WTC11 (cell line): Measurements from ENCODE around the gene GLT6D1. TPM values are rescaled to one million over a fixed set of nuclear protein-coding genes. Genes with fewer than 3 reads are reported as not detected.

Experiments
- ATAC-seq: fragments of 200-7000 bp; cut with Tn5 transposase; 2 replicates; pipeline ENCODE4 v1.10.0; 2021; ENCODE audit warnings: mild to moderate bottlenecking, moderate library complexity
- CTCF ChIA-PET: fragments of 300-600 bp; sonication (Branson Sonifier 250); formaldehyde crosslinking; loops from one replicate; lab custom pipeline; 2021; ENCODE audit warnings: antibody characterized with exemption; lab: Charles Lee
- POLR2A ChIA-PET: fragments of 350-600 bp; sonication (Branson Sonifier 250); formaldehyde crosslinking; loops from one replicate; lab custom pipeline; 2021; ENCODE audit warnings: antibody characterized with exemption; lab: Charles Lee
- DNase-seq: peaks from one replicate; pipeline ENCODE4 v3.0.0; 2021; ENCODE audit warnings: low spot score
- H3K27ac Mint-ChIP-seq: 2 replicates; pipeline ENCODE4 v1.8.0; 2021; ENCODE audit warnings: mixed read lengths
- H3K27me3 Mint-ChIP-seq: 2 replicates; pipeline ENCODE4 v1.8.0; 2021; ENCODE audit warnings: low read depth, mild to moderate bottlenecking, moderate library complexity, mixed read lengths
- H3K36me3 Mint-ChIP-seq: 2 replicates; pipeline ENCODE4 v1.8.0; 2021; ENCODE audit warnings: mixed read lengths
- H3K4me1 Mint-ChIP-seq: 2 replicates; pipeline ENCODE4 v1.8.0; 2022; ENCODE audit warnings: mixed read lengths
- H3K4me3 Mint-ChIP-seq: 2 replicates; pipeline ENCODE4 v1.8.0; 2021; ENCODE audit warnings: mild to moderate bottlenecking, moderate library complexity, mixed read lengths
- H3K9me3 Mint-ChIP-seq: 2 replicates; pipeline ENCODE4 v1.8.0; 2021; ENCODE audit warnings: mixed read lengths
- ATF1 ChIP-seq: sonication (generic); formaldehyde crosslinking; IDR thresholded peaks from 2 replicates; pipeline ENCODE4 v1.8.1; 2023; ENCODE audit warnings: mild to moderate bottlenecking, moderate library complexity, missing genetic modification reagents
- CTCF ChIP-seq: fragments of 200-600 bp; IDR thresholded peaks from 2 replicates; pipeline ENCODE4 v1.8.0; 2022; ENCODE audit warnings: antibody characterized with exemption
- ERG ChIP-seq: fragments of 250-450 bp; sonication (Bioruptor Pico); IDR thresholded peaks from 2 replicates; pipeline ENCODE4 v1.8.0; 2021; ENCODE audit warnings: mild to moderate bottlenecking
- FOXP1 ChIP-seq: sonication (generic); formaldehyde crosslinking; IDR thresholded peaks from 2 replicates; pipeline ENCODE4 v1.8.0; 2022; ENCODE audit warnings: missing genetic modification reagents, mild to moderate bottlenecking, moderate library complexity, borderline replicate concordance
- GABPB1 ChIP-seq: sonication (generic); formaldehyde crosslinking; IDR thresholded peaks from 2 replicates; pipeline ENCODE4 v1.8.1; 2023; ENCODE audit warnings: mild to moderate bottlenecking, missing genetic modification reagents
- GRHL2 ChIP-seq: fragments of 250-450 bp; sonication (Bioruptor Pico); IDR thresholded peaks from 2 replicates; pipeline ENCODE4 v1.8.0; 2022; ENCODE audit warnings: mild to moderate bottlenecking, moderate library complexity; ENCODE audit not compliant: insufficient replicate concordance, severe bottlenecking
- NFE2L1 ChIP-seq: sonication (generic); formaldehyde crosslinking; IDR thresholded peaks from 2 replicates; pipeline ENCODE4 v1.8.1; 2023; ENCODE audit warnings: missing genetic modification reagents
- NR1H2 ChIP-seq: sonication (generic); formaldehyde crosslinking; IDR thresholded peaks from 2 replicates; pipeline ENCODE4 v1.9.0; 2021; ENCODE audit warnings: mild to moderate bottlenecking, moderate library complexity, missing genetic modification reagents
- SMAD4 ChIP-seq: sonication (generic); formaldehyde crosslinking; IDR thresholded peaks from 2 replicates; pipeline ENCODE4 v1.8.0; 2022; ENCODE audit warnings: mild to moderate bottlenecking, missing genetic modification reagents
- TEAD1 ChIP-seq: sonication (generic); formaldehyde crosslinking; IDR thresholded peaks from 2 replicates; pipeline ENCODE4 v1.8.0; 2022; ENCODE audit warnings: mild to moderate bottlenecking, missing genetic modification reagents
- TEAD4 ChIP-seq: sonication (generic); formaldehyde crosslinking; IDR thresholded peaks from 2 replicates; pipeline ENCODE4 v1.8.0; 2022; ENCODE audit warnings: mild to moderate bottlenecking, missing genetic modification reagents
- ZNF121 ChIP-seq: sonication (generic); formaldehyde crosslinking; IDR thresholded peaks from 2 replicates; pipeline ENCODE4 v1.8.0; 2023; ENCODE audit warnings: missing genetic modification reagents
- ZNF671 ChIP-seq: fragments of 250-450 bp; sonication (Bioruptor Pico); IDR thresholded peaks from 2 replicates; pipeline ENCODE4 v1.8.0; 2021; ENCODE audit warnings: mild to moderate bottlenecking
- total RNA-seq: library from RNA; stranded (reverse); gene quantifications from 3 replicates; pipeline ENCODE4 v1.2.3, GENCODE V29; 2021
- TF ChIP-seq, protein P1 (sequence below): sonication (generic); formaldehyde crosslinking; IDR thresholded peaks from 2 replicates; pipeline ENCODE4 v1.8.0; 2023; ENCODE audit warnings: mild to moderate bottlenecking, missing genetic modification reagents
- TF ChIP-seq, protein P2 (sequence below): fragments of 250-450 bp; sonication (Bioruptor Pico); IDR thresholded peaks from 2 replicates; pipeline ENCODE4 v1.9.0; 2021; ENCODE audit warnings: mild to moderate bottlenecking, borderline replicate concordance
- TF ChIP-seq, protein P3 (sequence below): sonication (generic); formaldehyde crosslinking; IDR thresholded peaks from 2 replicates; pipeline ENCODE4 v1.8.1; 2022; ENCODE audit warnings: mild to moderate bottlenecking, moderate library complexity, missing genetic modification reagents
- TF ChIP-seq, protein P4 (sequence below): sonication (generic); formaldehyde crosslinking; IDR thresholded peaks from 2 replicates; pipeline ENCODE4 v1.8.0; 2022; ENCODE audit warnings: mild to moderate bottlenecking, missing genetic modification reagents

The GLT6D1 gene
- total RNA-seq, 1 experiment from 2014 or later, result 0.37 TPM

- TF ChIP-seq, protein P1, sequence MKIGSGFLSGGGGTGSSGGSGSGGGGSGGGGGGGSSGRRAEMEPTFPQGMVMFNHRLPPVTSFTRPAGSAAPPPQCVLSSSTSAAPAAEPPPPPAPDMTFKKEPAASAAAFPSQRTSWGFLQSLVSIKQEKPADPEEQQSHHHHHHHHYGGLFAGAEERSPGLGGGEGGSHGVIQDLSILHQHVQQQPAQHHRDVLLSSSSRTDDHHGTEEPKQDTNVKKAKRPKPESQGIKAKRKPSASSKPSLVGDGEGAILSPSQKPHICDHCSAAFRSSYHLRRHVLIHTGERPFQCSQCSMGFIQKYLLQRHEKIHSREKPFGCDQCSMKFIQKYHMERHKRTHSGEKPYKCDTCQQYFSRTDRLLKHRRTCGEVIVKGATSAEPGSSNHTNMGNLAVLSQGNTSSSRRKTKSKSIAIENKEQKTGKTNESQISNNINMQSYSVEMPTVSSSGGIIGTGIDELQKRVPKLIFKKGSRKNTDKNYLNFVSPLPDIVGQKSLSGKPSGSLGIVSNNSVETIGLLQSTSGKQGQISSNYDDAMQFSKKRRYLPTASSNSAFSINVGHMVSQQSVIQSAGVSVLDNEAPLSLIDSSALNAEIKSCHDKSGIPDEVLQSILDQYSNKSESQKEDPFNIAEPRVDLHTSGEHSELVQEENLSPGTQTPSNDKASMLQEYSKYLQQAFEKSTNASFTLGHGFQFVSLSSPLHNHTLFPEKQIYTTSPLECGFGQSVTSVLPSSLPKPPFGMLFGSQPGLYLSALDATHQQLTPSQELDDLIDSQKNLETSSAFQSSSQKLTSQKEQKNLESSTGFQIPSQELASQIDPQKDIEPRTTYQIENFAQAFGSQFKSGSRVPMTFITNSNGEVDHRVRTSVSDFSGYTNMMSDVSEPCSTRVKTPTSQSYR (CRISPR knock-in tag), result no peak
- TF ChIP-seq, protein P2, sequence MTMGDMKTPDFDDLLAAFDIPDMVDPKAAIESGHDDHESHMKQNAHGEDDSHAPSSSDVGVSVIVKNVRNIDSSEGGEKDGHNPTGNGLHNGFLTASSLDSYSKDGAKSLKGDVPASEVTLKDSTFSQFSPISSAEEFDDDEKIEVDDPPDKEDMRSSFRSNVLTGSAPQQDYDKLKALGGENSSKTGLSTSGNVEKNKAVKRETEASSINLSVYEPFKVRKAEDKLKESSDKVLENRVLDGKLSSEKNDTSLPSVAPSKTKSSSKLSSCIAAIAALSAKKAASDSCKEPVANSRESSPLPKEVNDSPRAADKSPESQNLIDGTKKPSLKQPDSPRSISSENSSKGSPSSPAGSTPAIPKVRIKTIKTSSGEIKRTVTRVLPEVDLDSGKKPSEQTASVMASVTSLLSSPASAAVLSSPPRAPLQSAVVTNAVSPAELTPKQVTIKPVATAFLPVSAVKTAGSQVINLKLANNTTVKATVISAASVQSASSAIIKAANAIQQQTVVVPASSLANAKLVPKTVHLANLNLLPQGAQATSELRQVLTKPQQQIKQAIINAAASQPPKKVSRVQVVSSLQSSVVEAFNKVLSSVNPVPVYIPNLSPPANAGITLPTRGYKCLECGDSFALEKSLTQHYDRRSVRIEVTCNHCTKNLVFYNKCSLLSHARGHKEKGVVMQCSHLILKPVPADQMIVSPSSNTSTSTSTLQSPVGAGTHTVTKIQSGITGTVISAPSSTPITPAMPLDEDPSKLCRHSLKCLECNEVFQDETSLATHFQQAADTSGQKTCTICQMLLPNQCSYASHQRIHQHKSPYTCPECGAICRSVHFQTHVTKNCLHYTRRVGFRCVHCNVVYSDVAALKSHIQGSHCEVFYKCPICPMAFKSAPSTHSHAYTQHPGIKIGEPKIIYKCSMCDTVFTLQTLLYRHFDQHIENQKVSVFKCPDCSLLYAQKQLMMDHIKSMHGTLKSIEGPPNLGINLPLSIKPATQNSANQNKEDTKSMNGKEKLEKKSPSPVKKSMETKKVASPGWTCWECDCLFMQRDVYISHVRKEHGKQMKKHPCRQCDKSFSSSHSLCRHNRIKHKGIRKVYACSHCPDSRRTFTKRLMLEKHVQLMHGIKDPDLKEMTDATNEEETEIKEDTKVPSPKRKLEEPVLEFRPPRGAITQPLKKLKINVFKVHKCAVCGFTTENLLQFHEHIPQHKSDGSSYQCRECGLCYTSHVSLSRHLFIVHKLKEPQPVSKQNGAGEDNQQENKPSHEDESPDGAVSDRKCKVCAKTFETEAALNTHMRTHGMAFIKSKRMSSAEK, result no peak
- TF ChIP-seq TEAD1 (CRISPR knock-in tag), result no peak
- no peak for TF ChIP-seq NR1H2 (CRISPR knock-in tag)
- TF ChIP-seq, protein P3, sequence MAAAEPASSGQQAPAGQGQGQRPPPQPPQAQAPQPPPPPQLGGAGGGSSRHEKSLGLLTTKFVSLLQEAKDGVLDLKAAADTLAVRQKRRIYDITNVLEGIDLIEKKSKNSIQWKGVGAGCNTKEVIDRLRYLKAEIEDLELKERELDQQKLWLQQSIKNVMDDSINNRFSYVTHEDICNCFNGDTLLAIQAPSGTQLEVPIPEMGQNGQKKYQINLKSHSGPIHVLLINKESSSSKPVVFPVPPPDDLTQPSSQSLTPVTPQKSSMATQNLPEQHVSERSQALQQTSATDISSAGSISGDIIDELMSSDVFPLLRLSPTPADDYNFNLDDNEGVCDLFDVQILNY (CRISPR knock-in tag), result no peak
- no peak for TF ChIP-seq SMAD4 (CRISPR knock-in tag)
Observed at GRCh38 chr9:135664266-135664665, 24.9 kb upstream of the GLT6D1 start (continued).

GRCh38 chr9:135663857-135664256, 24.5 kb upstream of the GLT6D1 start:
- CTCF ChIA-PET, result no interaction called here
- no peak for TF ChIP-seq ZNF671
- no peak for TF ChIP-seq GABPB1
- no peak for TF ChIP-seq ZNF121 (CRISPR knock-in tag)
- TF ChIP-seq CTCF, result no peak
- no peak for TF ChIP-seq GRHL2
- TF ChIP-seq FOXP1, result no peak
- TF ChIP-seq, protein P4, sequence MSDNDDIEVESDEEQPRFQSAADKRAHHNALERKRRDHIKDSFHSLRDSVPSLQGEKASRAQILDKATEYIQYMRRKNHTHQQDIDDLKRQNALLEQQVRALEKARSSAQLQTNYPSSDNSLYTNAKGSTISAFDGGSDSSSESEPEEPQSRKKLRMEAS (CRISPR knock-in tag), result no peak
- TF ChIP-seq NFE2L1 (CRISPR knock-in tag), result no peak
- TF ChIP-seq TEAD4 (CRISPR knock-in tag), result no peak
- no peak for TF ChIP-seq ERG (CRISPR knock-in tag)
- no peak for TF ChIP-seq ATF1 (CRISPR knock-in tag)
- TF ChIP-seq, all 79 proteins: peak for 0
- no peak for DNase-seq
- ATAC-seq, result no peak
- Mint-ChIP-seq H3K27me3 (no peaks in the 10 kb centered on the region), H3K4me1 (peaks cover 6% of the 10 kb centered on the region), H3K9me3 (peaks cover 9% of the 10 kb centered on the region), H3K36me3 (peaks cover 12% of the 10 kb centered on the region), H3K27ac (no peak overlapping the region), H3K4me3 (no peak overlapping the region)
- POLR2A ChIA-PET, result no interaction called here
